ENCODE measurements around the gene KCNK1. TPM values are rescaled to one million over a fixed set of nuclear protein-coding genes. Genes with fewer than 3 reads are reported as not detected.

KCNK1 gene
- total and polyA plus RNA-seq, 2 of the 8 experiments (the other 6 are each of a cell fraction or from before 2014, with no cell fraction given), result 11.9 to 16.5 TPM

DNA sequence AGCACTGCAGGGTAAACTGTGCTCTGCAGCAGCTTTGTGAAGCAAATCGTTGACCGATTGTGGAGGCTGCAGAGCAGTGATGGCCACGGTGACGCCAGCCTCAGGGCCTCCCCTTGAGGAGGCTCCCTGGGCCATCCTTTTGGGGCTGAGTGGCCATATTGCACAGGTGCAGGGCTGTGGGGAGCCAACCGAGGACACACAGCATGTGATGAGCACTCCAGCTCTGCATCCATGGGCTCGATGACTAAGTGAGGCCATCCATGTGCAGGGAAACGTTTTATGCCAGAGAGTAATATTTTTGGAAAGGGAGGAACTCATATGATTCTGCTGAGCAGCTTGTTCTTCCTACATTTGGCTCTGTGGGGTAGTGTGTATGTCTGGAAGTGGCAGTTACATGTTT, 24.6 kb downstream of the KCNK1 start:
- WGBS, 2 experiments (ENCODE audit: extremely low coverage in 1 of 2, insufficient coverage in 1 of 2, insufficient read length in 1 of 2, insufficient replicate concordance in 2 of 2, low coverage in 1 of 2, low lambda C conversion rate in 2 of 2, missing lambda C conversion rate in 1 of 2), result 93% methylated on average over 7 of the region's 7 CpGs; no CpG with 5 or more reads in 1 of the 2 experiments
- H3K23ac ChIP-seq (ENCODE audit: insufficient read length), result no peak overlapping the region
- no peak overlapping the region for H4K5ac ChIP-seq (ENCODE audit: insufficient read length, low read depth, low read length)
- H3K36me3 ChIP-seq (ENCODE audit: control insufficient read depth in 2 of 4, insufficient read depth in 4 of 4, low read length in 3 of 4), result no peaks in the 10 kb centered on the region; a peak in 1 of 8 replicates
- no peak overlapping the region for H3K9ac ChIP-seq (replicated peaks in 1 of 4; ENCODE audit: extremely low read depth in 1 of 4, low read depth in 3 of 4, low read length in 3 of 4)
- H4K20me1 ChIP-seq (replicated peaks in 1 of 2; ENCODE audit: control insufficient read depth in 1 of 2, insufficient read depth in 2 of 2, low read length in 2 of 2), result peaks cover 0 to 7% of the 10 kb centered on the region in 2 experiments
- 0 out of 2 replicates have a peak overlapping the region, but pooled peaks have one; percentile 42 for H2BK12ac ChIP-seq (ENCODE audit: low read depth, low read length)
- H3K14ac ChIP-seq (ENCODE audit: insufficient read length), result no peak overlapping the region
- no peak overlapping the region for H2AFZ ChIP-seq (ENCODE audit: low read length)
- no peak overlapping the region for H3K18ac ChIP-seq (ENCODE audit: extremely low read depth, low read length)
- 0 out of 2 replicates have a peak, but pooled peaks cover 2% of the 10 kb centered on the region for H3K79me1 ChIP-seq (ENCODE audit: low read depth, low read length)
- no peaks in the 10 kb centered on the region for H3K27me3 ChIP-seq (replicated peaks in 1 of 4; ENCODE audit: control insufficient read depth in 3 of 4, extremely low read depth in 1 of 4, insufficient read depth in 3 of 4, low read length in 3 of 4)
- ChIA-PET CTCF (ENCODE audit: partially characterized antibody) (interaction anchor here (0.5 to 1.0 kb wide), 2 partner anchors 34 to 37 kb away, joined by 3 read pairs; no protein-coding TSS in a partner anchor), POLR2A (ENCODE audit: partially characterized antibody) (no interaction called here)
- no peak overlapping the region; the same call in 1 of the 2 replicates for H2AK5ac ChIP-seq (ENCODE audit: low read depth, low read length)
- no peak overlapping the region for H4K8ac ChIP-seq (ENCODE audit: extremely low read depth, insufficient read depth, low read length)
- H4K91ac ChIP-seq (replicated peaks; ENCODE audit: insufficient read length, low read length), result no peak overlapping the region
- H2BK15ac ChIP-seq (ENCODE audit: low read length), result no peak overlapping the region
- peaks cover 0 to 11% of the 10 kb centered on the region in 2 experiments; a peak in 2 of 4 replicates for H3K79me2 ChIP-seq (ENCODE audit: control insufficient read depth in 1 of 2, insufficient read depth in 2 of 2, low read length in 2 of 2)
- H3K4me2 ChIP-seq (ENCODE audit: insufficient read depth in 1 of 2, low read depth in 2 of 2, low read length in 2 of 2), result no peak overlapping the region
- no peak overlapping the region for H3K56ac ChIP-seq (replicated peaks; ENCODE audit: insufficient read length, low read depth, low read length)
- H3K4me3 ChIP-seq (ENCODE audit: extremely low read depth in 1 of 4, insufficient read depth in 2 of 4, low read depth in 3 of 4, low read length in 4 of 4), result no peak overlapping the region
- no peak overlapping the region for H2BK20ac ChIP-seq (ENCODE audit: low read length)
- no peak overlapping the region for H2BK120ac ChIP-seq (replicated peaks; ENCODE audit: low read depth, low read length)
- FAIRE-seq (no peak), DNase-seq (ENCODE audit: low read depth in 1 of 2, low spot score in 2 of 2) (no peak)
- H3K23me2 ChIP-seq (ENCODE audit: low read depth, low read length), result no peaks in the 10 kb centered on the region
- peaks cover 0 to 9% (median 6%) of the 10 kb centered on the region in 4 experiments; a peak in 5 of 7 replicates for H3K4me1 ChIP-seq (replicated peaks in 1 of 4; ENCODE audit: control insufficient read depth in 3 of 4, insufficient read depth in 4 of 4, low read length in 3 of 4)
- H3K4ac ChIP-seq (replicated peaks; ENCODE audit: insufficient read length, low read depth, low read length), result no peak overlapping the region
- H3K9me3 ChIP-seq (ENCODE audit: insufficient read depth in 2 of 2, low read depth in 1 of 2, low read length in 1 of 2), result no peaks in the 10 kb centered on the region
- no peak overlapping the region for H3K27ac ChIP-seq (ENCODE audit: low read depth, low read length)
- no peak overlapping the region for H2BK5ac ChIP-seq (ENCODE audit: low read depth, low read length)
- TF ChIP-seq, protein P1, sequence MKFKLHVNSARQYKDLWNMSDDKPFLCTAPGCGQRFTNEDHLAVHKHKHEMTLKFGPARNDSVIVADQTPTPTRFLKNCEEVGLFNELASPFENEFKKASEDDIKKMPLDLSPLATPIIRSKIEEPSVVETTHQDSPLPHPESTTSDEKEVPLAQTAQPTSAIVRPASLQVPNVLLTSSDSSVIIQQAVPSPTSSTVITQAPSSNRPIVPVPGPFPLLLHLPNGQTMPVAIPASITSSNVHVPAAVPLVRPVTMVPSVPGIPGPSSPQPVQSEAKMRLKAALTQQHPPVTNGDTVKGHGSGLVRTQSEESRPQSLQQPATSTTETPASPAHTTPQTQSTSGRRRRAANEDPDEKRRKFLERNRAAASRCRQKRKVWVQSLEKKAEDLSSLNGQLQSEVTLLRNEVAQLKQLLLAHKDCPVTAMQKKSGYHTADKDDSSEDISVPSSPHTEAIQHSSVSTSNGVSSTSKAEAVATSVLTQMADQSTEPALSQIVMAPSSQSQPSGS (IDR thresholded peaks at IDR 0.05; ENCODE audit: low read length), result no peak
- no peak for TF ChIP-seq HDAC2 (IDR thresholded peaks at IDR 0.05; ENCODE audit: borderline replicate concordance in 1 of 2, low read depth in 2 of 2, low read length in 2 of 2)
- no peak for TF ChIP-seq POU5F1 (IDR thresholded peaks at IDR 0.05; ENCODE audit: low read depth, low read length)
- TF ChIP-seq GABPA (IDR thresholded peaks at IDR 0.05; ENCODE audit: borderline replicate concordance, insufficient read depth, low read length), result no peak
- no peak for TF ChIP-seq CBX5 (IDR thresholded peaks at IDR 0.05; ENCODE audit: low read depth, low read length)
- no peak for TF ChIP-seq CTBP2 (IDR thresholded peaks at IDR 0.05; ENCODE audit: borderline replicate concordance, insufficient read depth, insufficient read length, low read length)
- TF ChIP-seq, protein P2, sequence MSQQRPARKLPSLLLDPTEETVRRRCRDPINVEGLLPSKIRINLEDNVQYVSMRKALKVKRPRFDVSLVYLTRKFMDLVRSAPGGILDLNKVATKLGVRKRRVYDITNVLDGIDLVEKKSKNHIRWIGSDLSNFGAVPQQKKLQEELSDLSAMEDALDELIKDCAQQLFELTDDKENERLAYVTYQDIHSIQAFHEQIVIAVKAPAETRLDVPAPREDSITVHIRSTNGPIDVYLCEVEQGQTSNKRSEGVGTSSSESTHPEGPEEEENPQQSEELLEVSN (IDR thresholded peaks at IDR 0.05), result no peak
- TF ChIP-seq BRCA1 (IDR thresholded peaks at IDR 0.05; ENCODE audit: low read depth, low read length), result no peak
- TF ChIP-seq SIX5 (IDR thresholded peaks at IDR 0.05; ENCODE audit: low read depth, low read length), result no peak
- no peak for TF ChIP-seq EZH2 (IDR thresholded peaks at IDR 0.05; ENCODE audit: low read depth, low read length, severe bottlenecking)
- no peak for TF ChIP-seq KDM5A (IDR thresholded peaks at IDR 0.05; ENCODE audit: low read length)

All from H1 (cell line).